Liver (tissue), 3 donors: ENCODE data around the gene PFKFB4.

Source experiments
- CTCF ChIP-seq: fragments of 150-350 bp; IDR thresholded peaks from 2 replicates; pipeline ENCODE4 v1.5.1; 2017; ENCODE audit warnings: improper control_type of control experiment, low read depth, low read length; ENCODE audit not compliant: missing input control
- EGR1 ChIP-seq, 2 donors: IDR thresholded peaks; 2 replicates each; pipeline ENCODE4 v1.6.1; 2016 to 2018; ENCODE audit warnings: antibody characterized with exemption in 2 of 2, low read depth in 2 of 2
- GABPA ChIP-seq, 2 donors: IDR thresholded peaks in 1 of 2; conservative IDR thresholded peaks in 1 of 2; 2 replicates each; pipeline ENCODE4 v1.6.1; 2016; ENCODE audit warnings: antibody characterized with exemption in 2 of 2, mild to moderate bottlenecking in 1 of 2, moderate library complexity in 1 of 2
- NR2F2 ChIP-seq: IDR thresholded peaks from 2 replicates; pipeline ENCODE4 v1.6.1; 2016; ENCODE audit warnings: antibody characterized with exemption
- TAF1 ChIP-seq: conservative IDR thresholded peaks from 2 replicates; pipeline ENCODE4 v1.6.1; 2016; ENCODE audit warnings: antibody characterized with exemption, mild to moderate bottlenecking
- TF ChIP-seq, protein P1 (sequence below): IDR thresholded peaks from 2 replicates; pipeline ENCODE4 v1.6.1; 2016; ENCODE audit warnings: antibody characterized with exemption
- TF ChIP-seq, protein P2 (sequence below): IDR thresholded peaks from 2 replicates; pipeline ENCODE4 v1.6.1; 2016; ENCODE audit warnings: antibody characterized with exemption, mild to moderate bottlenecking
- TF ChIP-seq, protein P3 (sequence below): IDR thresholded peaks from 2 replicates; pipeline ENCODE4 v1.6.1; 2016; ENCODE audit warnings: antibody characterized with exemption
- donor health status: healthy.
- donor health status: healthy.

DNA sequence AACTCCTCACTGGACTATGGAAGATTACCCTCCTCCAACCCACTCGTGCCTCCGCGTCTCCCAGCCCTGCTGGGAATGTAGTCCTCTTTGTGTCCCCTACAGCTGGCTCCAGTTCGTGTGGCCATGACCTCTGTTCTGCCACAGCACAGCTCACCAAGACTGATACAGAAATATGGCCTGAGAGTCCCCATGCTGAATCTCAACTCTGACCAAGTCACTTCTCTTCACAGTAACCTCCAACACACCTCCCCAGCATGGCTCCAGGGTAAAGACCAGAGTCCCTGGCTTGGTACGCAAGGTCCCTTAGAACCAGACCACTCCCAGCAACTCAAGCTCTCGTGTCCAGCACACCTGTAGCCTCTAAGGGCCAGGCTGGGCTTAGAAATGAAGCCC, 40.8 kb upstream of the PFKFB4 start:
- TF ChIP-seq CTCF = no peak
- TF ChIP-seq EGR1 (IDR thresholded peaks at IDR 0.05; ENCODE audit: low read depth in 2 of 2) = no peak
- TF ChIP-seq, protein P1, sequence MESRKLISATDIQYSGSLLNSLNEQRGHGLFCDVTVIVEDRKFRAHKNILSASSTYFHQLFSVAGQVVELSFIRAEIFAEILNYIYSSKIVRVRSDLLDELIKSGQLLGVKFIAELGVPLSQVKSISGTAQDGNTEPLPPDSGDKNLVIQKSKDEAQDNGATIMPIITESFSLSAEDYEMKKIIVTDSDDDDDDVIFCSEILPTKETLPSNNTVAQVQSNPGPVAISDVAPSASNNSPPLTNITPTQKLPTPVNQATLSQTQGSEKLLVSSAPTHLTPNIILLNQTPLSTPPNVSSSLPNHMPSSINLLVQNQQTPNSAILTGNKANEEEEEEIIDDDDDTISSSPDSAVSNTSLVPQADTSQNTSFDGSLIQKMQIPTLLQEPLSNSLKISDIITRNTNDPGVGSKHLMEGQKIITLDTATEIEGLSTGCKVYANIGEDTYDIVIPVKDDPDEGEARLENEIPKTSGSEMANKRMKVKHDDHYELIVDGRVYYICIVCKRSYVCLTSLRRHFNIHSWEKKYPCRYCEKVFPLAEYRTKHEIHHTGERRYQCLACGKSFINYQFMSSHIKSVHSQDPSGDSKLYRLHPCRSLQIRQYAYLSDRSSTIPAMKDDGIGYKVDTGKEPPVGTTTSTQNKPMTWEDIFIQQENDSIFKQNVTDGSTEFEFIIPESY = no peak
- no peak for TF ChIP-seq NR2F2
- TF ChIP-seq, protein P2, sequence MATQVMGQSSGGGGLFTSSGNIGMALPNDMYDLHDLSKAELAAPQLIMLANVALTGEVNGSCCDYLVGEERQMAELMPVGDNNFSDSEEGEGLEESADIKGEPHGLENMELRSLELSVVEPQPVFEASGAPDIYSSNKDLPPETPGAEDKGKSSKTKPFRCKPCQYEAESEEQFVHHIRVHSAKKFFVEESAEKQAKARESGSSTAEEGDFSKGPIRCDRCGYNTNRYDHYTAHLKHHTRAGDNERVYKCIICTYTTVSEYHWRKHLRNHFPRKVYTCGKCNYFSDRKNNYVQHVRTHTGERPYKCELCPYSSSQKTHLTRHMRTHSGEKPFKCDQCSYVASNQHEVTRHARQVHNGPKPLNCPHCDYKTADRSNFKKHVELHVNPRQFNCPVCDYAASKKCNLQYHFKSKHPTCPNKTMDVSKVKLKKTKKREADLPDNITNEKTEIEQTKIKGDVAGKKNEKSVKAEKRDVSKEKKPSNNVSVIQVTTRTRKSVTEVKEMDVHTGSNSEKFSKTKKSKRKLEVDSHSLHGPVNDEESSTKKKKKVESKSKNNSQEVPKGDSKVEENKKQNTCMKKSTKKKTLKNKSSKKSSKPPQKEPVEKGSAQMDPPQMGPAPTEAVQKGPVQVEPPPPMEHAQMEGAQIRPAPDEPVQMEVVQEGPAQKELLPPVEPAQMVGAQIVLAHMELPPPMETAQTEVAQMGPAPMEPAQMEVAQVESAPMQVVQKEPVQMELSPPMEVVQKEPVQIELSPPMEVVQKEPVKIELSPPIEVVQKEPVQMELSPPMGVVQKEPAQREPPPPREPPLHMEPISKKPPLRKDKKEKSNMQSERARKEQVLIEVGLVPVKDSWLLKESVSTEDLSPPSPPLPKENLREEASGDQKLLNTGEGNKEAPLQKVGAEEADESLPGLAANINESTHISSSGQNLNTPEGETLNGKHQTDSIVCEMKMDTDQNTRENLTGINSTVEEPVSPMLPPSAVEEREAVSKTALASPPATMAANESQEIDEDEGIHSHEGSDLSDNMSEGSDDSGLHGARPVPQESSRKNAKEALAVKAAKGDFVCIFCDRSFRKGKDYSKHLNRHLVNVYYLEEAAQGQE = no peak
- TF ChIP-seq, protein P3, sequence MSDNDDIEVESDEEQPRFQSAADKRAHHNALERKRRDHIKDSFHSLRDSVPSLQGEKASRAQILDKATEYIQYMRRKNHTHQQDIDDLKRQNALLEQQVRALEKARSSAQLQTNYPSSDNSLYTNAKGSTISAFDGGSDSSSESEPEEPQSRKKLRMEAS = no peak
- TF ChIP-seq GABPA (IDR thresholded peaks at IDR 0.05 in 1 of 2, conservative IDR thresholded peaks at IDR 0.05 in 1 of 2) = no peak
- TF ChIP-seq TAF1 = no peak
